Measurements from ENCODE around the gene INIP.

Gene INIP

DNA sequence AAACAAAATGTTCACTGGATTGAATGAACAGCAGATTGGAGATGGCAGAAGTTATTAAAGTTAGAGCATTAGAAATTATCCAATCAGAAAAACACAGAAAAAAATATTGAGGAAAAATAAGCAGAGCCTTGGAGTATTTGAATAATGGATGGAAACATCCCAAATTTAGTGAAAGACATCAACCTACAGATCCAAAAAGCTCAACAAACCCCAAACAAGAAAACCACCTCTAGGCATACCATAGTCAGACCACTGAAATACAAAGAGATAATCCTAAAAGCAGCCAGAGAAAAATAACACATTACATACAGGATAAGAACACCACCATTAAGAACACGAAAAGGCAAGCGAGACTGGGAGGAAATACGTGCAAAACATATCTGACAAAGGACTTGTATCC is 5.2 kb downstream of the INIP start:
- H3K27me3 ChIP-seq (ENCODE audit: insufficient read depth, low read depth): no peaks in the 10 kb centered on the region
- no peak overlapping the region for H2AFZ ChIP-seq (ENCODE audit: low read depth)
- no peak overlapping the region for H3K27ac ChIP-seq
- H3K9ac ChIP-seq: no peak overlapping the region
- H3K36me3 ChIP-seq (ENCODE audit: insufficient read depth): peaks cover 5% of the 10 kb centered on the region; the same call in 1 of the 2 replicates
- H3K79me2 ChIP-seq (ENCODE audit: insufficient read depth, low read depth): peaks cover 52% of the 10 kb centered on the region
- no peak overlapping the region for H3K4me2 ChIP-seq
- H4K20me1 ChIP-seq (ENCODE audit: insufficient read depth): no peaks in the 10 kb centered on the region; the same call in 1 of the 2 replicates
- no peak for TF ChIP-seq CTCF (conservative IDR thresholded peaks at IDR 0.05; ENCODE audit: low read depth, low read length)
- H3K4me1 ChIP-seq (ENCODE audit: low read depth, poor library complexity, severe bottlenecking): peaks cover 8% of the 10 kb centered on the region
- no peak overlapping the region for H3K4me3 ChIP-seq (IDR thresholded peaks at IDR 0.05; ENCODE audit: insufficient read depth, low read depth, low read length)

- TF ChIP-seq CTCF (conservative IDR thresholded peaks at IDR 0.05; ENCODE audit: low read depth, low read length): no peak
- Histone ChIP-seq H3K9ac (no peak overlapping the region), H4K20me1 (ENCODE audit: insufficient read depth) (no peaks in the 10 kb centered on the region; the same call in 1 of the 2 replicates), H3K4me1 (ENCODE audit: low read depth, poor library complexity, severe bottlenecking) (no peaks in the 10 kb centered on the region), H3K4me3 (IDR thresholded peaks at IDR 0.05; ENCODE audit: insufficient read depth, low read depth, low read length) (no peak overlapping the region), H3K4me2 (no peak overlapping the region), H2AFZ (ENCODE audit: low read depth) (no peak overlapping the region), H3K27me3 (ENCODE audit: insufficient read depth, low read depth) (no peaks in the 10 kb centered on the region), H3K36me3 (ENCODE audit: insufficient read depth) (peaks cover 5% of the 10 kb centered on the region; the same call in 1 of the 2 replicates), H3K79me2 (ENCODE audit: insufficient read depth, low read depth) (peaks cover 43% of the 10 kb centered on the region), H3K27ac (no peak overlapping the region)
These were observed 6.7 kb downstream of the INIP start for GRCh38 chr9:112711050-112711689.

DNA sequence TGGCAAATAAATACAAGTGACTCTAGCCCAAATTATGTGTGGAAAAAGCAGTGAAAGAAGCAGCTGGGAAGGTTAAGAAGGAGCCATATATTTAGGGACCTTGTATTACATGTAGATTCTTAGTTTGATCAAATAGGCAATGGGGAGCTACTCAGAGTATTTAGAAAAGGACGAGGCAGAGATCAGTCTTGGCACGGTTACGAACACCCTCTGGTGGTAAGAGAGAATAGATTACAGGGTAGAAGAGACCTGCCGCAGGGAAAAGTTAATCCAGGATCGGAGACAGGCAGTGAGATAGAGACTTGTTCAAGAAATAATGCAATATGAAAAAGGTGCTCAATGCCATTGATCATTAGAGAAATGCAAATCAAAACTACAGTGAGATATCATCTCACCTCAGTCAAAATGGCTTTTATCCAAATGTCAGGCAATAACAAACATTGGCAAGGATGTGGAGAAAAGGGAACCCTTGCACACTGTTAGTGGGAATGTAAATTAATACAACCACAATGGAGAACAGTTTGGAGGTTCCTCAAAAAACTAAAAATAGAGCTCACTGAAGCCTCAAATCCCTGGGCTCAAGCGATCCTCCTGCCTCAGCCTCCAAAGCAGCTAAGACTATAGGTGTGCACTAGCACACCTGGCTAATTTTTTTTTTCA is 12.0 kb downstream of the INIP start:
- Histone ChIP-seq H3K4me1 (ENCODE audit: low read depth, poor library complexity, severe bottlenecking) (peaks cover 5% of the 10 kb centered on the region), H3K9ac (no peak overlapping the region), H3K27ac (no peak overlapping the region), H3K79me2 (ENCODE audit: insufficient read depth, low read depth) (peaks cover 8% of the 10 kb centered on the region), H3K4me3 (IDR thresholded peaks at IDR 0.05; ENCODE audit: insufficient read depth, low read depth, low read length) (no peak overlapping the region), H2AFZ (ENCODE audit: low read depth) (no peak overlapping the region), H3K27me3 (ENCODE audit: insufficient read depth, low read depth) (no peaks in the 10 kb centered on the region), H3K36me3 (ENCODE audit: insufficient read depth) (no peaks in the 10 kb centered on the region), H4K20me1 (ENCODE audit: insufficient read depth) (no peaks in the 10 kb centered on the region; the same call in none of the 2 replicates), H3K4me2 (no peak overlapping the region)
- TF ChIP-seq CTCF (conservative IDR thresholded peaks at IDR 0.05; ENCODE audit: low read depth, low read length): no peak

- no peak overlapping the region for H3K9ac ChIP-seq
- no peak overlapping the region for H2AFZ ChIP-seq (ENCODE audit: low read depth)
- no peaks in the 10 kb centered on the region; the same call in 1 of the 2 replicates for H4K20me1 ChIP-seq (ENCODE audit: insufficient read depth)
- peaks cover 5% of the 10 kb centered on the region; the same call in 1 of the 2 replicates for H3K79me2 ChIP-seq (ENCODE audit: insufficient read depth, low read depth)
- H3K4me1 ChIP-seq (ENCODE audit: low read depth, poor library complexity, severe bottlenecking): peaks cover 31% of the 10 kb centered on the region
- H3K27me3 ChIP-seq (ENCODE audit: insufficient read depth, low read depth): no peaks in the 10 kb centered on the region
- H3K4me3 ChIP-seq (IDR thresholded peaks at IDR 0.05; ENCODE audit: insufficient read depth, low read depth, low read length): no peak overlapping the region
- no peak for TF ChIP-seq CTCF (conservative IDR thresholded peaks at IDR 0.05; ENCODE audit: low read depth, low read length)
- no peak overlapping the region for H3K27ac ChIP-seq
- no peaks in the 10 kb centered on the region for H3K36me3 ChIP-seq (ENCODE audit: insufficient read depth)
- no peak overlapping the region for H3K4me2 ChIP-seq
These were observed 14.6 kb downstream of the INIP start for GRCh38 chr9:112703304-112703703.
